ENCODE measurements around the gene PTPRN2.

- TF ChIP-seq POLR2A (IDR thresholded peaks at IDR 0.05) (no peak), CTCF (IDR thresholded peaks at IDR 0.05) (no peak)
Observed at GRCh38 chr7:158161194-158161593, 426.4 kb downstream of the PTPRN2 start.
